GM18861 (cell line): Measurements from ENCODE around the gene LILRB2.
"Not testable (repeated sequence)": the region's sequence is repeated elsewhere in the genome, so short reads cannot be mapped to it uniquely, and the experiment has no call there.

Source experiments
- ATAC-seq: cut with Tn5 transposase; IDR thresholded peaks from one replicate; pipeline ENCODE4 v1.9.1; 2021; ENCODE audit not compliant: unreplicated experiment

Gene LILRB2

GRCh38 chr19:54275951-54276350, 5.0 kb downstream of the LILRB2 start:
- ATAC-seq = no peak

DNA sequence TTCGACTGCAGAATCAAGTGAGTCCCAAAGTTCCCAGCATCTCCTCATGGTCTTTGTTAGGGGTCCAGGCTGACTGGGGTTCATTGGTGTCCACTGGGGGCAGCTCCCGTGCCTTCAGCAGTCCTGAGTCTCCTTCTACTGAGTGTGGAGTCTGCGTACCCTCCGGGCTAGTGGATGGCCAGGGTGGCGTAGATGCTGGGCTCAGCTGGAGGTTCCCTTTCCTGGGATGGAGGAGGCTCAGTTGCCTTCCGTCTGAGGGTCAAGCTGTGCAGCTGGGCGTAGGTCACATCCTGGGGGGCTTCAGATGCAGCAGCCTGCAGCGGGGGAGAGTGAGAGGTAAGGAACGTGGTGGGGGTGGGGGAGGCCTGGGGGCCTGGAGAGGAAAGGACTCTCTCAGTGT, 6.4 kb downstream of the LILRB2 start:
- not testable (repeated sequence) for ATAC-seq

DNA sequence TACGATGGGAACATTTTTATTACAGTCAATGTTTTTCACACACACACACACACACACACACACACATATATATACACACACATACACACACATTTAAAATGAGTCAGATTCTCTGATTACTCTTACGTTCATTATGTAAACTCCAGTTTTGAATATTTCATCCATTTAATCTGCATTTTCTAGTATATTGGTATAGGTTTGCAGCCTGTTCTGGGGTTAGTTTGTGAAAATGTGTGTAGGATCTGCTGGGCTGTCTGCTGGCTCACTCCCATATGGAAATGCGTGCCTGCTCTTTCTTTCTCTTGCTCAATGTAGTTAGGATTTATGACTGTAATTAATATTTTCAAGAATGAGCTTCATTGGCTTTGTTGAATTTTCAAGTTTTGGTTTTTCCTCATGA, 7.1 kb downstream of the LILRB2 start:
- ATAC-seq = no peak

DNA sequence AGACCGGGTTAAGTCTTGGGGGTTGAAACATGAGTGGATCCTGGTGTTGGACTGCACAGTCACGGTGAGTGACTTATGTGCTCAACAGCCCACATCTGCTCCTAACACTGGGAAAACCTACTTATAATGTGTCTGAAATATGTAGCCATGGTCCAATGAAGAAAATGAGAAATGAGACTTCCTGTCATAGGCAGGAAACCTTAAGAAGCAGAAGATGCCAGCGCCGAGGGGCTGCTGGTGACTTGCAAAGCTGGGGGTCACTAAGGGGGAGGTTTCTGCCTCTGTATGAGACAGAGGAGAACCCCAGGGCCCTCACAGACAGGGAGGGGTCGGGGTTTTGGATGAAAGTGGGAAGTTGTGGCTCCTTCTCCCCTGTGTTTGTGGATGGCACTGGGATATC, 8.7 kb downstream of the LILRB2 start:
- ATAC-seq = not testable (repeated sequence)

GRCh38 chr19:54271587-54271986, 9.3 kb downstream of the LILRB2 start:
- not testable (repeated sequence) for ATAC-seq

DNA sequence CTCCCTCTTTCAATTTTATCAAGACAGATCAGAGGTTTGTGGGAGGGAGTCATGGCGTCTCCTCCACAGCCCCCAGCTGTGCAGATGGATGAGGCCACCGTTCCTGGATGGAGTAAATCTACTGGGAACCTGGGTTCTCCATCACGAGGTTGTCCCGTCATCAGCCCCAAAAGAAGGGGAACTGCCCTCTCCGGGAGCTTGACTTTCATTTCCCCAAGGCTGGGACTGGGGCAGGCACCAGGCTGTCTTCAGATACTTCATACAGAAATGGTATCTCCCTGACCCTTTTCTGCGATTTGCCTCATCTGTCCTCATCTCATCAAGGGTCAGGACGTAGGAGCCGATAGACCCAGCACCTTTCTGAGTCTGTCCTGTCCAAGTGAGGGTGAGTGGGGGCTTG, 9.8 kb downstream of the LILRB2 start:
- ATAC-seq = no peak

GRCh38 chr19:54268936-54269335, 12.0 kb downstream of the LILRB2 start:
- ATAC-seq = no peak

DNA sequence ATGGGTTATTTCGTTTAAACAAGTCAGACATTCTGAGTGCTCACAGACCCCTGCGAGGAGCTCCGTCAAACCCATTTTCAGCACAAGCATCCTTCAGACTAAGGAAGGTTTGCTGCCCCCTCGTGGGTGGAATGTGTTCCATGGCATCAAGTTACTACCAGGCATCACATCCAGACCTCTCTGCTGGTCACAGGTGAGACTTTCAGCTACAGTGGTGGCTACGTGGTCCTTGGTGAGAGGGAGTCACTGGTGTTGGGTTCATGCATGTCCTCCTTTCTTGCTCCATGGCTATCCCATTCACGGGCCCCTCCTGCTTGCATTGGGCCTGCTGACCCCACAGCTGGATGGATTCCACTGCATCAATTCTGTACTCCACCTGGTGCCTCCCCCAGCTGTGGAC, 14.8 kb downstream of the LILRB2 start:
- no peak for ATAC-seq

DNA sequence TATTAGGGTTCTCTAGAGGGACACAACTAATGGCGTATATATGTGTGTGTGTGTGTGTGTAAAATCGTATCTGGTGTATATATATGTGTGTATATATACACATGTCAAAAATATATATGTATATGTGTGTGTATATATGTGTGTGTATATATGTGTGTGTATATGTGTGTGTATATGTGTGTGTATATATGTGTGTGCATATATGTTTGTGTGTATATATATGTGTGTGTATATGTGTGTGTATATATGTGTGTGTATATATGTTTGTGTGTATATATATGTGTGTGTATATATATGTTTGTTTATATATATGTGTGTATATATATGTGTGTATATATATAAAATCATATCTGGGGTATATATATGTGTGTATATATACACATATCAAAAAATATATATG, 18.4 kb downstream of the LILRB2 start:
- ATAC-seq = no peak

GRCh38 chr19:54262066-54262465, 18.8 kb downstream of the LILRB2 start:
- no peak for ATAC-seq

DNA sequence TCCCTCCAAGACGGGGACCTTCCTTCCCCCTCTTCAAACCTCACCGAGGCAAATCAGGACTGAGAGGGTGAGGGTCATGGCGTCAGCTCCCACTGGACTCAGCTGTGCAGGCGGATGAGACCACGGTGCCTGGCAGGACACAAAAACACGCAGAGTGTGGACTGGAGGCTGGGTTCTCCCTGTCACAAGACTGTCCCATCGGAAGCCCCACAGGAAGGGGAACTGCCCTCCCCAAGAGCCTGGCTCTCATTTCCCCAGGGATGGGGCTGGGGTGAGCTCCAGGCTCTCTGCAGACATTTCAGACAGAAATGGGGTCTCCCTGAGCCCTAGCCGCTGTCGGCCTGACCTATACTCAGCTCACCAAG, 23.8 kb downstream of the LILRB2 start, which contains the start of gene LILRB5:
TSS of gene LILRB5 (minus strand) at position 158 of the 365 bp plus-strand sequence. CDS start at position 78, 80 bp downstream.
- ATAC-seq = no peak

DNA sequence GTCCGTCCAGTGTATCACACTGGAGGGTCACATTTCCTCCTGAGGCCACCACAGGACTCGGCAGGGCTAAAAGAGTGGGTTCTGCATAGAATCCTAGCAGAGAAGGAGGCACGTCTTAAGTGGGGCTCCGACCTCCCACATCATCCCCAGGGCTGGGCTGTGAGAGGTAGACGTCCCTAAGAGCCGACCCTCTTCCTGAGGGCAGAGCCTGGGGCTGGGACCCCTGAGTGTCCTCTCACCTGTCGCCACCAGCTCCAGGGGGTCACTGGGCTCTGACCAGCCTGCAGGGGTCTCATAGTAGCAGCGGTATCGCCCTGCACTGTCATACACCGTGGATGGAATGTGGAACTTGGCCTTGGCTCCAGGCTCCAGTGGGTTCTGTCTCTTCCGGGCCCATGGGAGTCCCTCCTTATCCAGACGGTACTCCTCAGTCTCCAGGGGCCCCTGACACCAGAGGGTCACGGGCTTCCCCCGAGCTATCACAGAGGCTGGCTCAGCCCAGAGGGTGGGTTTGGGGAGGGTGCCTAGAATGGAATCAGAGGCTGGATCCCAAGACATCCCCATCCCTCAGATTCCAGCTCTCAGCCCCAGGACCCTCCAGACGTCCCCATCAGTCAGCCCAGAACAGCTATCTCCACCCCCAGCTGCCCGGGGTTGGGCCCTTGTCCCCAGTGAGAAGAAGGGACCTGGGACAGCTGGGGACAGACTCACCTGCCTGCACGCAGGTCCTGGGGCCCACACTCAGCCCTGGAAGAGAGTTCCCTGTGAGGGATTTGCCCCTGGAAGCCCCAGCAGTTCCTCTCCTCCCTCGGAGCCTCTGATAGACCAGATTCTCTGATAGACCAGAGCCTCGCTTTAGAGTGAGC, 24.4 kb downstream of the LILRB2 start:
- ATAC-seq = no peak

- no peak for ATAC-seq
Observed at GRCh38 chr19:54255105-54255775, 25.7 kb downstream of the LILRB2 start.

DNA sequence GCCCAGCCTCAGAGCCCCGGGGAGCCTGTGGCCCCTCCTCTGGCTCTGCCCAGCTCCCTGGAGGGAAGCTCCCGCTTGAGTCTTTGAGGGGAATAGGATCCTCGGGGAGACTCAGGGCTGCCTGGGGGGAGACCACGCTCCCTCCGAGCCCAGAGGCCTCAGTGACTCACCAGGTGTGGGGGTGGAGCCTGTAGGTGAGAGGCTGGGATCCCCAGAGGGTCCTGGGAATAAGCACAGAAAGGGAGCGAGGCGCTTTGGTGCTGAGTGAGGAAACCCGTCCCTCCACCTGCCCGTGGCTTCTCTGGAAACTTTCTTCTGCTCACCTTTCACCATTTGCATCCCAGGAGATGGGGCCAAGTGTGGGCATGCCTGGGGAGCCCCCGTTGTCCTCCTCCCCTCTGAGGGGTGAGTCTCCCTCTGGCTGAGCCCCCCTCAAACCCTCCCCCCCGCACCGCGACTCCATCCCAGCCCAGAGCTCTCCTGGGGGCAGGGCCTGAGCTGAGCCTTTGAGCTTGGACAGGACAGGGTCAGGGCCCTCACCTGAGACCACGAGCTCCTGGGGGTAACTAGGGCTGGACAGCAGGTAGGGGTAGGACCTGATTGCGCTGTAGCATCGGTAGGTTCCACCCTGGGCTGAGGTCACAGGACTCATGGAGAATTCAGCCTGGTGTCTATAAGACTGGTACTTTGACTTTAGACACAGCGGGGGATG, 26.6 kb downstream of the LILRB2 start:
- ATAC-seq = no peak

DNA sequence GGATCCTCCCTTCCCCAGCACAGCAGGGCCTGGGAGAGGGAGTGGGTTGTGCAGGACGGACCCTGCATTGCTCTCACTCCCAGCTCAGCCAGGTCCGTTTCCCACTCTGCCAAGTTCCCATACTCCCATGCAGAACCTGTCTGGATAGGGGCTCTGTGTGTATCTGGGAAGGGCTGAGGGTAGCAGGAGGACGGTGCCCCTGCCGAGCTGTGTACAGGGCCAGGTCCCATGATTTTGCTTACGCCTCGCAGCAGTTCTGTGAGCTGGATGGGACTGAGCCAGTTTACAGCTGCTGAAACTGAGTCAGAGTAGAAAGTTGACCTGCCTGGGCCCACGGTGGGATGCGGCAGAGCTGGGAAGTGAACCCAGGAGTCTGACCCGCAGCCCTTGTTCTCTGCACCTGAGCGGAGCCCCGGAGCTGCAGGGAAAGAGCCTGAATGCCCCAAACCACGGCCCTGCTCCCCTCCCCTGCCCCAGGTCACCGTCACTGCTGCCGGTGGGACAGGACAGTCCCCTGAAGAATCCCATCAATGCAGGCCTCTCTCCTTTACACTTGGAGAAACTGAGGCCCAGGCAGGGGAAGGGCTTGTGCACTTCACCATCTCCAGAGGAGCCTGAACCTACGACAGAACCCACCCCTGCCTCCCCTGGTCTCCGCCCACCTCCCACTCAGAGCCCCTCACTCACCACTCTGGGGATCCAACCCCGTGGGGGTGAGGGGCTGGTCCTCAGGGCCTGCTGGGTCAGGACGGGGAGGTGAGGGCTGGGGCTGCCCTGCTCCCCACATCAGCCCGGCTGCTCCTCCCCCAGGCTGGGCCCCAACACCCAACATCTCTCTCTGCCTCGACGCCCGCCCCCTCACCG, 27.3 kb downstream of the LILRB2 start:
- ATAC-seq = no peak

- no peak for ATAC-seq
Observed at GRCh38 chr19:54252845-54253244, 28.1 kb downstream of the LILRB2 start.

GRCh38 chr19:54252243-54252642, 28.7 kb downstream of the LILRB2 start:
- ATAC-seq = no peak

DNA sequence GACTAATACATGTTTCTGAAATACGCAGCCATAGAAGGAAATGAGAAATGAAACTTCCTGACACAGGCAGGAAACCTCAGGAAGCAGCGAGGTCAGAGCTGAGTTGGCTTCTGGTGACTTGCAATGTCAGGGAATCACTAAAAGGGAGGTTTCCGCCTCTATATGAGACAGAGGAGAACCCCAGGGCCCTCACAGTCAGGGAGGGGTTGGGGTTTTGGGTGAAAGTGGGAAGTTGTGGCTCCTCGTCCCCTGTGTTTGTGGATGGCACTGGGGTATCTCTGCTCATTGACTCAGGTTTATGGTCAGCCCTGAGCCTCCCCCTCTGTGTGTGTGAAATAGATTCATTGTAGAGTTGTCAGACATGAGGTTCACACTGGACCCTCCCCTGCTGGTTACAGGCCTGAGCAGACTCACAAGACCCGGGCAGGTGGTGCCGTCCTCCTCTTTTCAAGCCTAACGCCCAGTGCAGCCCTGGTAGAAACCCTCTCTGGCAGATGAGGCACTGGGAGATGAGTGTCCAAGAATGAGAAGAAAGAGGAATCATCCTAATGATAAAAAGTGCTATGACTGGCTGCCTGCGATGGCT, 32.8 kb downstream of the LILRB2 start:
- no peak for ATAC-seq

GRCh38 chr19:54247106-54247930, 33.6 kb downstream of the LILRB2 start:
- ATAC-seq = no peak

DNA sequence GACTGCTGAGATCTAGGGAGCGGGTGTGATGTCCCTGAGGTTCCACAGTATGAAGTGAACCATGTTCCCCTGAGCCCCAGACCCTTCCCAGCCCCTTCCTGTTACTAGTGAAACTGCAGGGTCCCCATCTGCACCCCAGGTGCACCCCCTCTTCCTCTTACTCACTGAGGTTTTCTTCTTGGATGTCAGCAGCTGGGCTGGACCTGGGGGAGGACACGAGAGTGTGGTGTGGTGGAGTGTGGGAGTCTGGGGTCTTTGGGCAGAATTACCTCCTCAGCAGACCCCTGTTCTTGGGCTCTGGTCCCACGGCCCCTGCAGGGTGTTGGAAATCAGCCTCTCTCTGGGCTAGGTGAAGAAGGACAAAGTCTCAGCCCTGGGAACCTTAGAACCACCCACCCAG, 35.0 kb downstream of the LILRB2 start:
- ATAC-seq = no peak
